ENCODE results near the gene LRP4.

The LRP4 gene

DNA sequence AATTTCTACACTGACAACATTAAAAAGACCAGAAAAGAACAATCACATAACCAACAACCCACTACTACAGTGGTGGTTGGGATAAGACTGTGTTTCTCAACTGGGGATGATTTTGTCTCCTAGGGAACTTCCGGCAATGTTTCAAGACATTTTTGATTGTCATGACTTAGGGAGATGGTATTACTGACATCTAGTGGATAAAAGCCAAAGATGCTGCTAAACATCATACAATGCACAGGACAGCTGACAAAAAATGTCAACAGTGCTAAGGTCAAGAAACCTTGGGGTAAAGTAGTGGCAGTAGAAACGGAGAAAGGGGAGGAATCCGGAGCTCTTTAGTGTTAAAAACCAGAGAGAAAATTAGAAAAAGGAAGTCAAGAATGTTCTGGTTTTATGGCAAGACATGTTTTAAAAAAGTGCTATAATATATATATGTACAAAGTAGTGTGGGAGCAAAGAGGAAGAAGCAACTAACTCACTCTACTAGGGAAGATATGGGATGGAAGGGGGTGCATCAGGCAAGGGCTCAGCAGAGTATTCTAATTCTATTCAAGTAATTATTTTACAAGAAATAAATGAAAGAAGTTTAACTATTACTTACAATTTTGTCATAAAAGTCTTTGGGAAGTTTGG lies 109.4 kb downstream of the LRP4 start:
- H3K27me3 Mint-ChIP-seq: no peaks in the 10 kb centered on the region
- no peak overlapping the region for H3K27ac Mint-ChIP-seq
- no peak overlapping the region for H3K4me3 Mint-ChIP-seq
- no peaks in the 10 kb centered on the region for H3K9me3 Mint-ChIP-seq
- no peak for ATAC-seq
- no peak for DNase-seq
- peaks cover 12% of the 10 kb centered on the region for H3K4me1 Mint-ChIP-seq

Data from stimulated activated naive CD8-positive, alpha-beta T cell treated with anti-CD3 and anti-CD28 coated beads, Interleukin-15, amount 100 ng/mL, for 72 hours (primary cell).